Measurements from ENCODE around the gene KMT2D.

The KMT2D gene

GRCh38 chr12:49058366-49059044 lies 2.1 kb downstream of the KMT2D start:
- H3K4me3 ChIP-seq (replicated peaks; ENCODE audit: insufficient read depth, low read length) = peak overlapping the region; percentile 71
- peak in 1 of 2 experiments; percentile 21 for DNase-seq (ENCODE audit: low read depth in 1 of 2, low spot score in 1 of 2)
- TF ChIP-seq REST (IDR thresholded peaks at IDR 0.05; ENCODE audit: insufficient replicate concordance, low read depth) (no peak), GABPA (IDR thresholded peaks at IDR 0.05; ENCODE audit: low read depth) (no peak)
- H3K27ac ChIP-seq (replicated peaks) = peak overlapping the region; percentile 100
- H3K27me3 ChIP-seq (ENCODE audit: insufficient read depth, poor library complexity, severe bottlenecking) = no peaks in the 10 kb centered on the region

- no peak for TF ChIP-seq POLR2AphosphoS5 (IDR thresholded peaks at IDR 0.05; ENCODE audit: low read depth)
- no peak for TF ChIP-seq REST (IDR thresholded peaks at IDR 0.05; ENCODE audit: insufficient replicate concordance, low read depth)
- TF ChIP-seq GABPA (IDR thresholded peaks at IDR 0.05; ENCODE audit: low read depth) = no peak
- no peak for TF ChIP-seq SPI1 (IDR thresholded peaks at IDR 0.05; ENCODE audit: borderline replicate concordance, low read depth)
- TF ChIP-seq, protein P1, sequence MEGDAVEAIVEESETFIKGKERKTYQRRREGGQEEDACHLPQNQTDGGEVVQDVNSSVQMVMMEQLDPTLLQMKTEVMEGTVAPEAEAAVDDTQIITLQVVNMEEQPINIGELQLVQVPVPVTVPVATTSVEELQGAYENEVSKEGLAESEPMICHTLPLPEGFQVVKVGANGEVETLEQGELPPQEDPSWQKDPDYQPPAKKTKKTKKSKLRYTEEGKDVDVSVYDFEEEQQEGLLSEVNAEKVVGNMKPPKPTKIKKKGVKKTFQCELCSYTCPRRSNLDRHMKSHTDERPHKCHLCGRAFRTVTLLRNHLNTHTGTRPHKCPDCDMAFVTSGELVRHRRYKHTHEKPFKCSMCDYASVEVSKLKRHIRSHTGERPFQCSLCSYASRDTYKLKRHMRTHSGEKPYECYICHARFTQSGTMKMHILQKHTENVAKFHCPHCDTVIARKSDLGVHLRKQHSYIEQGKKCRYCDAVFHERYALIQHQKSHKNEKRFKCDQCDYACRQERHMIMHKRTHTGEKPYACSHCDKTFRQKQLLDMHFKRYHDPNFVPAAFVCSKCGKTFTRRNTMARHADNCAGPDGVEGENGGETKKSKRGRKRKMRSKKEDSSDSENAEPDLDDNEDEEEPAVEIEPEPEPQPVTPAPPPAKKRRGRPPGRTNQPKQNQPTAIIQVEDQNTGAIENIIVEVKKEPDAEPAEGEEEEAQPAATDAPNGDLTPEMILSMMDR (IDR thresholded peaks at IDR 0.05; ENCODE audit: insufficient read depth, low read length) = no peak
- Histone ChIP-seq H3K4me3 (replicated peaks; ENCODE audit: insufficient read depth, low read length) (peak overlapping the region; percentile 71), H3K27ac (replicated peaks) (peak overlapping the region; percentile 100), H3K27me3 (ENCODE audit: insufficient read depth, poor library complexity, severe bottlenecking) (no peaks in the 10 kb centered on the region)
- DNase-seq (ENCODE audit: low read depth in 1 of 2, low spot score in 1 of 2) = peak in 1 of 2 experiments; percentile 47
Measured at GRCh38 chr12:49057888-49058287, 2.7 kb downstream of the KMT2D start.

DNA sequence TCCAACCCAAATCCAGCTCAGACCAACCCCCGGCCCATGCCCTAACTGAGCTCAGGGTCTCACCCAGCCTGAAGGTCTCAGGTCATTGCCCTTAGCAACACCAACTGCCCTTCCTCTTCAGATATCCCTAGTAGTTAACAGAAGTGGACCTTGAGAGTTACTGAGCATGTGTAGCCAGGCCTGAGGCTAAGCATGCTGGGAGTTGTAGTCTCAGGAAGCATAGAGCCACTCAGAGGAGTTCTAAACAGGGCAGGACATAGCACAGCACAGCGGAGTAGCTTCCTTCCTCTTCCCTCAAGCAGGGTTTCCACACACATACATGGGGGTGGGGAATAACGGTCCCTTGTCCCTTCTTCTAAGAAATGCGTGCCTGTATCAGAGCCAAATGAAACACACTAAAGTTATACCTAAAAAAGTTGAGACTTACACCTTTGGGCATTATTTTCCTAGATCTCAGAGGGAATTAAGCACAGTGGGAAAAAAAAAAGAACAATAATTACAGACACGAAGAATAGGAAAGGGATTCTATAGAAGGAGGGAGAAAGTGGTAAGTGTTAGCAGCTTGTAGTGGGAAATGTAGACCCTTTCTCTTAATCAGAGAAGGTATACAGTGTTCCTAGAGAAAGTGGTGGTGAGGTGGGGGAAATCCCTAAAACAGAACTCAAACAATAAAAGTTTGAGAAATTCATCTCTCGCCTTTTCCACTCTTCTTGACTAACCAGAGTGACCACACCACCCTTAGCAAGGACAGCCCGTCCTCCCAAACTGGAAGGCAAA lies 4.4 kb downstream of the KMT2D start:
- Histone ChIP-seq H3K27ac (replicated peaks) (peak overlapping the region; percentile 100), H3K27me3 (ENCODE audit: insufficient read depth, poor library complexity, severe bottlenecking) (no peaks in the 10 kb centered on the region), H3K4me3 (replicated peaks; ENCODE audit: insufficient read depth, low read length) (peak overlapping the region; percentile 71)
- peak; percentile 93 to 96 for DNase-seq (ENCODE audit: low read depth in 1 of 2, low spot score in 1 of 2)
- TF ChIP-seq, protein P1 (IDR thresholded peaks at IDR 0.05; ENCODE audit: insufficient read depth, low read length) = no peak
- TF ChIP-seq REST (IDR thresholded peaks at IDR 0.05; ENCODE audit: insufficient replicate concordance, low read depth) (no peak), POLR2AphosphoS5 (IDR thresholded peaks at IDR 0.05; ENCODE audit: low read depth) (peak; percentile 74), SPI1 (IDR thresholded peaks at IDR 0.05; ENCODE audit: borderline replicate concordance, low read depth) (peak; percentile 65; the same call in 1 of the 2 replicates), GABPA (IDR thresholded peaks at IDR 0.05; ENCODE audit: low read depth) (peak; percentile 75)

Measured in HL-60 (cell line).